Measurements from ENCODE around the gene UNC5C. TPM values are rescaled to one million over a fixed set of nuclear protein-coding genes. Genes with fewer than 3 reads are reported as not detected.

UNC5C gene
- total RNA-seq, 1 donor from 2014 or later: not detected

- Histone ChIP-seq H3K4me3 (ENCODE audit: low read depth, low read length) (no peak overlapping the region), H3K27me3 (ENCODE audit: control insufficient read depth, insufficient read depth, low read length) (peaks cover 30% of the 10 kb centered on the region), H3K36me3 (ENCODE audit: control insufficient read depth, insufficient read depth, low read length) (no peaks in the 10 kb centered on the region)
- FAIRE-seq (no peak), DNase-seq (ENCODE audit: low read depth) (no peak)
- TF ChIP-seq, protein P1, sequence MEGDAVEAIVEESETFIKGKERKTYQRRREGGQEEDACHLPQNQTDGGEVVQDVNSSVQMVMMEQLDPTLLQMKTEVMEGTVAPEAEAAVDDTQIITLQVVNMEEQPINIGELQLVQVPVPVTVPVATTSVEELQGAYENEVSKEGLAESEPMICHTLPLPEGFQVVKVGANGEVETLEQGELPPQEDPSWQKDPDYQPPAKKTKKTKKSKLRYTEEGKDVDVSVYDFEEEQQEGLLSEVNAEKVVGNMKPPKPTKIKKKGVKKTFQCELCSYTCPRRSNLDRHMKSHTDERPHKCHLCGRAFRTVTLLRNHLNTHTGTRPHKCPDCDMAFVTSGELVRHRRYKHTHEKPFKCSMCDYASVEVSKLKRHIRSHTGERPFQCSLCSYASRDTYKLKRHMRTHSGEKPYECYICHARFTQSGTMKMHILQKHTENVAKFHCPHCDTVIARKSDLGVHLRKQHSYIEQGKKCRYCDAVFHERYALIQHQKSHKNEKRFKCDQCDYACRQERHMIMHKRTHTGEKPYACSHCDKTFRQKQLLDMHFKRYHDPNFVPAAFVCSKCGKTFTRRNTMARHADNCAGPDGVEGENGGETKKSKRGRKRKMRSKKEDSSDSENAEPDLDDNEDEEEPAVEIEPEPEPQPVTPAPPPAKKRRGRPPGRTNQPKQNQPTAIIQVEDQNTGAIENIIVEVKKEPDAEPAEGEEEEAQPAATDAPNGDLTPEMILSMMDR (IDR thresholded peaks at IDR 0.05; ENCODE audit: insufficient read depth, low read length, severe bottlenecking): no peak
Observed at GRCh38 chr4:95545546-95545945, 3.2 kb downstream of the UNC5C start.

- no peaks in the 10 kb centered on the region for H3K36me3 ChIP-seq (ENCODE audit: control insufficient read depth, insufficient read depth, low read length)
- TF ChIP-seq, protein P1 (IDR thresholded peaks at IDR 0.05; ENCODE audit: insufficient read depth, low read length, severe bottlenecking): no peak
- H3K27me3 ChIP-seq (ENCODE audit: control insufficient read depth, insufficient read depth, low read length): peaks cover 23% of the 10 kb centered on the region
- no peak overlapping the region for H3K4me3 ChIP-seq (ENCODE audit: low read depth, low read length)
- FAIRE-seq (no peak), DNase-seq (ENCODE audit: low read depth) (no peak)
Observed at GRCh38 chr4:95544113-95545103, 4.4 kb downstream of the UNC5C start.

DNA sequence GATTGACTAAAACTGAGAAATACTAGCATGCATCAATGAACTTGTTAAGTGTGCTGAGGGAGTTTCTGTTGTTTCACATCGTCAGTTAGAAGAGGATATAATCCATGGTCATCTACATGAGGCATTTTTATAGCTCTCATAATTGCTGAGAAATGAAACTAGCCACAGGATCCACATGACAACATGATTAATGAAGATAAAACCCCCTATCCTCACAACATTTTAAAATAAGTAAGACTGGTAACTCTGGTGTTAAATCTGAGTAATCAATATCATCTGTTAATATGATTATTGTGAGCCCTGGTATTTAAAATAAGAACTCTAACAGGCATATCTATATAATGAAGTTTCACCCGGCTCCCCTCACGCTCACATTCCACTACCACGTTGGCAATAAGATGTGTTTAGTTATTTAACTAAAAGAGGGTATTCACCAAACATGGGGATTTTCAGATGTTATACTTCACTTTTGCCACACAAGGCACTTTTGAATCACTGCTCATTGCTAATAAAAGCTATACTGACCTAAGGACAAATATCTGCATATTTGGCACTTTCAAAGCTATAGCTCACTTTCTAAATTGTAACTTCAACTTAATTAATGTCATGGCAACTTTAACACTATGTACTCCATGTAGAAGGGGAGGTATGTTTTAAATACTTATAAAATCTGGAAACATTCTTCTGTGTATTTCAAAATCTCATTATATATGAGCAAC is 6.7 kb downstream of the UNC5C start:
- DNase-seq (ENCODE audit: low read depth) (no peak), FAIRE-seq (no peak)
- Histone ChIP-seq H3K36me3 (ENCODE audit: control insufficient read depth, insufficient read depth, low read length) (no peaks in the 10 kb centered on the region), H3K4me3 (ENCODE audit: low read depth, low read length) (no peak overlapping the region), H3K27me3 (ENCODE audit: control insufficient read depth, insufficient read depth, low read length) (peaks cover 6% of the 10 kb centered on the region)
- TF ChIP-seq, protein P1 (IDR thresholded peaks at IDR 0.05; ENCODE audit: insufficient read depth, low read length, severe bottlenecking): no peak

DNA sequence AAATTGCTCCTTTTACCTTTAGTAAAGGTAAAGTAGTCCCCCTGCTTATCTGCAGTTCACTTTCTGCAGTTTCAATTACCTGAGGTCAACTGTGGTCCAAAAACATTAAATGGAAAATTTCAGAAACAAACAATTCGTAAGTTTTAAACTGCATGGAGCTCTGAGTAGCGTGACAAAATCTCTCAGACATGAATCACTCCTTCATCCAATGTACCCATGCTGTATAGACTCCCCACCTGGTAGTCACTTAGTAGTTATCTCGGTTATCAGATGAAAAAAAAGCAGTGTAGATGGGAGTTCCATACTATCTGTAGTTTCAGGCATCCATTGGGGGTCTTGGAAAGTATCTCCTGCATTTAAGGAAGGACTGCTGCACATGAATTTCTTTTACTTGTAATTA is 7.7 kb downstream of the UNC5C start:
- Histone ChIP-seq H3K36me3 (ENCODE audit: control insufficient read depth, insufficient read depth, low read length) (no peaks in the 10 kb centered on the region), H3K27me3 (ENCODE audit: control insufficient read depth, insufficient read depth, low read length) (peaks cover 4% of the 10 kb centered on the region), H3K4me3 (ENCODE audit: low read depth, low read length) (no peak overlapping the region)
- DNase-seq (ENCODE audit: low read depth) (no peak), FAIRE-seq (no peak)
- TF ChIP-seq, protein P1 (IDR thresholded peaks at IDR 0.05; ENCODE audit: insufficient read depth, low read length, severe bottlenecking): no peak

DNA sequence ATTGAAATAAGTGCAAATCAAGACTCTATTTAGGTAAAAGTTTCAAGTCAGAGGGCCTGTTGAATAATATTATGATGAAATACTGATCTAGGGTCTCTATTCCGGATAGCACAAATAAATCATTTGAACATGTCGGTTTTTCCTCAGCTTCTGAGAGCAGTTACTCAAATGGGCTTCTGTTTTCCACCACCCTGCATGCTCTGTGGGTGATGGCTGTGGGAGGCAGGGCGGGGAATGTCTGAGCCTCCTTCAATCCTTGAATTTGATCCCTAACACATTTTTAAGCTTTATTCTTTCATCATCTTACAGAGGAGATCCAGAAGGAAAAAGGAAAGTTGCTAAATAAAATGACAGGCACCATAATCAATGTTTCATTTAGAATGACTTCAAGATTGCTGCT is 8.5 kb downstream of the UNC5C start:
- no peak for FAIRE-seq
- TF ChIP-seq, protein P1 (IDR thresholded peaks at IDR 0.05; ENCODE audit: insufficient read depth, low read length, severe bottlenecking): no peak
- Histone ChIP-seq H3K36me3 (ENCODE audit: control insufficient read depth, insufficient read depth, low read length) (no peaks in the 10 kb centered on the region), H3K27me3 (ENCODE audit: control insufficient read depth, insufficient read depth, low read length) (peaks cover 4% of the 10 kb centered on the region), H3K4me3 (ENCODE audit: low read depth, low read length) (no peak overlapping the region)
- no peak for DNase-seq (ENCODE audit: low read depth)

Measured in bronchial epithelial cell (primary cell).